Erythroblast (primary cell): ENCODE results near the gene SDHAF4.
A peak's percentile ranks its signal among the peaks of the same experiment; 100 is the strongest.

Experiments used
- GATA1 ChIP-seq: IDR thresholded peaks from 2 replicates; pipeline ENCODE4 v1.6.1; 2011; ENCODE audit warnings: low read depth, mild to moderate bottlenecking, control low read depth, low read length, moderate library complexity
- POLR2A ChIP-seq: IDR thresholded peaks from 2 replicates; pipeline ENCODE4 v1.6.1; 2011; ENCODE audit warnings: mild to moderate bottlenecking, low read length

DNA sequence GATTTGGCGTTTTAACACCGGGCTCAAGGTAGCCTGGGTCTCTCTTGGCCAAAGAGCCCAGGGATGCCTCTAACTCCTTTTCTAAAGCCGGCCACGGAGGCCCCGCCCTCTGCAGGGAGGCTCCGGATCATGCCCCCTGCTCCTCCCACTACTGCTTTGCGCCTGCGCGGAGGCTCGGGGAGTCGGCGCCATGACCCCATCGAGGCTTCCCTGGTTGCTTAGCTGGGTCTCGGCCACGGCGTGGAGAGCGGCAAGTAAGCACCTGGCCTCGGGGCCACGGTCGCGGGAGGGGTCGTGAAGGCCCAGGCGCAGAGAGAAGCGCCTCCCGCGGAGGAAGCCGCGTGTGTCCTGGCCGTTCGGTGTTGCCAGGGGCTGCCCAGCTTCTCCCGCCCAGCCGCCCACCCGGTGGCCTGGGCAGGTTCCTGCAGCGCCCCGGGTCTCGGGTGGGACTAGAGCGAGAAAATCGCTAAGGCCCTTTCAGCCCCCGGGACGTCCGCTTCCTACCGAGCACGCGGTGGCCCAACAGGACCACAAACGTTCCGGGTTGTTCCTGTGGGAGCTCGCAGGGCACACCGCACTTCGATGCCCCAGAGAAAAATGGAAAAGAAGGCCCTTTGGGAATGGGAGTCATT lies at the start of gene SDHAF4:
- peak; percentile 82 for TF ChIP-seq POLR2A
- TF ChIP-seq GATA1: no peak
